GM10266 (cell line): ENCODE data around the gene ZFYVE27.

Source experiments
- DNase-seq: peaks from one replicate; pipeline ENCODE4 v3.0.0; 2012; ENCODE audit errors: extremely low spot score
- TF ChIP-seq, protein P1 (sequence below): IDR thresholded peaks from 2 replicates; pipeline ENCODE4 v1.5.1; 2012; ENCODE audit warnings: mild to moderate bottlenecking, low read depth; ENCODE audit not compliant: control insufficient read depth, insufficient read depth; ENCODE audit errors: missing control alignments

The ZFYVE27 gene

DNA sequence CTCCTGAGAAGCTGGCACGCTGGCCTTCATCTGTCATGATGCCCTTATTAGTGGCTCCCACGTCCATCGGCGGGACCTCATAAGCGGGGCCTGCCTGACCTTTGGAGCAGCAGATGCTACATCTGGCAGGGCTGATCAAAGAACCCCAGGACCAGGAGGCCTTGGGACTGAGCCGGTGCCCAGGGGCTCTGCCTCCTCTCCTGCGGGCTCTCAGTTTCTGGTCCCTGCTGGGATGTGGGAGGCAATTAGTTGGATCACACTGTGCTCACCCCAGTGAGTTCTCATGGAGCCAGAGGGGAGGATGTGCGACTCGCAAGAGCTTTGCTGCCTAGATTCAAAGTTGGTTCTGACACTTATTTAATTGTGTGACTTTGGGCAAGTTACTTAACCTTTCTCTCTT lies 63.5 kb downstream of the ZFYVE27 start:
- DNase-seq = no peak
- TF ChIP-seq, protein P1, sequence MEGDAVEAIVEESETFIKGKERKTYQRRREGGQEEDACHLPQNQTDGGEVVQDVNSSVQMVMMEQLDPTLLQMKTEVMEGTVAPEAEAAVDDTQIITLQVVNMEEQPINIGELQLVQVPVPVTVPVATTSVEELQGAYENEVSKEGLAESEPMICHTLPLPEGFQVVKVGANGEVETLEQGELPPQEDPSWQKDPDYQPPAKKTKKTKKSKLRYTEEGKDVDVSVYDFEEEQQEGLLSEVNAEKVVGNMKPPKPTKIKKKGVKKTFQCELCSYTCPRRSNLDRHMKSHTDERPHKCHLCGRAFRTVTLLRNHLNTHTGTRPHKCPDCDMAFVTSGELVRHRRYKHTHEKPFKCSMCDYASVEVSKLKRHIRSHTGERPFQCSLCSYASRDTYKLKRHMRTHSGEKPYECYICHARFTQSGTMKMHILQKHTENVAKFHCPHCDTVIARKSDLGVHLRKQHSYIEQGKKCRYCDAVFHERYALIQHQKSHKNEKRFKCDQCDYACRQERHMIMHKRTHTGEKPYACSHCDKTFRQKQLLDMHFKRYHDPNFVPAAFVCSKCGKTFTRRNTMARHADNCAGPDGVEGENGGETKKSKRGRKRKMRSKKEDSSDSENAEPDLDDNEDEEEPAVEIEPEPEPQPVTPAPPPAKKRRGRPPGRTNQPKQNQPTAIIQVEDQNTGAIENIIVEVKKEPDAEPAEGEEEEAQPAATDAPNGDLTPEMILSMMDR = no peak

DNA sequence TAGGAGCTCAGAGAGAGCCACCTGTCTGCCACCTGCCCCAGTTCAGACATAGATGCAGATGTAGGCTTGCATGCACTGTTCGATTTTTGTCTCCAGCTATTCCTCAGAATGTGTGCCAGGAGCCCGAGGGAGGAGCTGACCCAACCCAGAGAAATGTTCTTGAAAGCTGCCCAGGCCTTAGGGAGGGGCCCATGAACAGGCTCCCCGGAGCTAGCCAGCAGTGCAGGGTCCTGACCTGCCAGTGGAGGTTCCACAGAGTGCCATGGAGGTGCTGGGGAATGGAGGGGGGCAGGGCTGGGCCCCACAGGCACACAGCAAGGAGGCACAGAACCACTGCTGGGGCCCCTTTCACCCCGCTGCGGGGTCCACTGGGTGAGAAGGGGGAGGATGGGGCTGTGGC lies 64.5 kb downstream of the ZFYVE27 start:
- DNase-seq = no peak
- TF ChIP-seq, protein P1 = no peak

DNA sequence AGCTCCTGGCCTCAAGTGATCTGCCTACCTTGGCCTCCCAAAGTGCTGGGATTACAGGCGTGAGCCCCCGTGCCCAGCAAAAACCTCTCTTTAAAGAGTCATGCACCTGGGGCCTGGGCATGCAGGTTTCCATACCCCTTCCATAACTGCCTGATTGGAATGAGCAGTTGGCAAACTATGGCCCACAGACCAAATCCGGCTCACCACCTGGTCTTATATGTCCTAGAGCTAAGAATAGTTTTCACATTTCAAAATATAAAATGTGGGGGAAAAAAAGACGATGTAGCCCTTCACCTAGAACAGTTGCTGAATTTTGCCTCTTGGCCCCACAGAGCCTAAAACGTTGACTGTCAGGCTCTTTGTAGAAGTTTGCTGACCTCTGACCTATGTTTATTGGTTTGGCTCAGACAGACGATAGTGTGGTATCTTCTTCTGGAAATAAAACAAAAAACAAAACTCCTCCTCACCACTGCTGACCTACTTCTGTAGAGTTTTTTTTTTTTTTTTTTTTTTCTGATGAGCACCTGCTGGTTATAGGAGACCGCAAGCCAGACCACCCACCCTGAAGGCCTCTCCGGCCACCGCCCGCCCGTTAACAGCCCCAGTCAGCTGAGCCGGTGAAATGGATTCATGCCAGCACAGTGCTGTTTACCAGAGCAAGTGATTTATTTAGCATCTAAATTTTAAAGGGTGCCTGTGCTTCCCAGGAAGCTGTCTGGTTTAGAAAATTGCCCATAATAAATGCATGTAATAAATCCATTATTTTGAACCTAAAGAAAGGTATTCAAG lies 68.4 kb downstream of the ZFYVE27 start:
- TF ChIP-seq, protein P1 = no peak
- DNase-seq = no peak

DNA sequence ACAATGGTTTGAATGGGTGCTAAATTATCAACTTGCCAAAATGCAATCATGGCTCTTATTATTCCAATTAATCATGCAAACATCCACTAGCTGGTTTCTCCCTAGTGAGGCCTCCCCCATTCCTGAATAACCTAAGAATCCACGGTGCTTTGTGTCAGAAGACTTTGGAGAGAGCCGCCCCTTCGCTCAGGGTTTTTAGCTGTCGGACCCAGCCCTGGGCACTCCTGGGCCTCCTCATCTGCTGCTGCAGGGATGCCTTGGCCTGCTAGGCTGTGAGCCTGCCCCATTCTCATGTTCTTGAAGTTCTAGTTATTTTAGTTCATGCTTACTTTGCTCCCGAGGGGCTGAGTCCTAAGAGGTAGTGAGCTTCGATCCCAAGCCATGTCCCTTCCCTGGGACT lies 69.0 kb downstream of the ZFYVE27 start:
- DNase-seq = no peak
- TF ChIP-seq, protein P1 = no peak

DNA sequence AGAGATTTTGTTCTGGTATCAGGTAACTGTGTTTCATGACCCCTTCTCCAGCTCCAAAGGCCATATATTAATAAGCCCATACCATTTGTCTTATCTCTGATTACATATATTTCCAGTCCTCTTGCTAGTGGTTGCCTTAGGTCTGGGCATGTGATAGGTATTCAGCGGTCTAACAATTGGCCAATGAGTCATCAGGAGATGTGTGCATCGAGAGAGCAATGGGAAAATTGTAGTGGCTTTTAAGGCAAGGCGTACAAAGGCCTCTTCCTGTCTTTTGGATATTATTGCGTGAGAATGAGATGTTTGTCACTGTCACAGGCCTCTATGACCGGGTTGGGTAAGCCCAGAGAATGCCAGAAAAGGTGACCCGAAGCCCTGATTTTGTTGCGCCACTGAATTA lies 73.5 kb downstream of the ZFYVE27 start:
- TF ChIP-seq, protein P1 = no peak
- DNase-seq = no peak
